ENCODE data around the gene PRKAR1A. TPM values are rescaled to one million over a fixed set of nuclear protein-coding genes. Genes with fewer than 3 reads are reported as not detected.

PRKAR1A gene
- polyA plus RNA-seq, 1 experiment = 282 TPM

DNA sequence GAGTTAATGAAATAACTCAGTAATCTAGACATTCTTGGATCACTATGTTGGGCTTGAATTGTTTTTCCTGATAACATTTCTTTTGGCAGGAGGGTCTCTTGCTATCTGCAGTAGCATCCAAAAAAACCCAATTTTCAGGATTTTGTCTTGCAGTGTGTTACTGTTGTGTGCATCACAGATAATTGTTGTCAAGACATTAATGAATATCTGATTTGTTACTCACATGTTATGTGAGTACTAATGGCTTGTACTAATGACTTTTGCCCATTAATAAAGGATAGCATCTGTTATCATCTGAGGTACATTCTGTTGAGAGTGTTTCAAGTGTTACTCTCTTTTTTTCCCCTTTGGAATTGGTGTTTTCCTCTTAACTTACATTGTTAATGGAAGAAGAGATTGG, 10.0 kb downstream of the PRKAR1A start:
- Histone ChIP-seq H3K9me3 (ENCODE audit: control insufficient read depth, insufficient read depth, low read length) (0 out of 2 replicates have a peak, but pooled peaks cover 5% of the 10 kb centered on the region), H3K27ac (ENCODE audit: low read depth, low read length) (no peak overlapping the region), H3K4me3 (ENCODE audit: low read depth, low read length) (no peak overlapping the region), H3K27me3 (ENCODE audit: control insufficient read depth, insufficient read depth, low read length) (no peaks in the 10 kb centered on the region)
- POLR2A ChIA-PET = no interaction called here
- DNase-seq (ENCODE audit: low read depth, low spot score) = no peak
- TF ChIP-seq, protein P1, sequence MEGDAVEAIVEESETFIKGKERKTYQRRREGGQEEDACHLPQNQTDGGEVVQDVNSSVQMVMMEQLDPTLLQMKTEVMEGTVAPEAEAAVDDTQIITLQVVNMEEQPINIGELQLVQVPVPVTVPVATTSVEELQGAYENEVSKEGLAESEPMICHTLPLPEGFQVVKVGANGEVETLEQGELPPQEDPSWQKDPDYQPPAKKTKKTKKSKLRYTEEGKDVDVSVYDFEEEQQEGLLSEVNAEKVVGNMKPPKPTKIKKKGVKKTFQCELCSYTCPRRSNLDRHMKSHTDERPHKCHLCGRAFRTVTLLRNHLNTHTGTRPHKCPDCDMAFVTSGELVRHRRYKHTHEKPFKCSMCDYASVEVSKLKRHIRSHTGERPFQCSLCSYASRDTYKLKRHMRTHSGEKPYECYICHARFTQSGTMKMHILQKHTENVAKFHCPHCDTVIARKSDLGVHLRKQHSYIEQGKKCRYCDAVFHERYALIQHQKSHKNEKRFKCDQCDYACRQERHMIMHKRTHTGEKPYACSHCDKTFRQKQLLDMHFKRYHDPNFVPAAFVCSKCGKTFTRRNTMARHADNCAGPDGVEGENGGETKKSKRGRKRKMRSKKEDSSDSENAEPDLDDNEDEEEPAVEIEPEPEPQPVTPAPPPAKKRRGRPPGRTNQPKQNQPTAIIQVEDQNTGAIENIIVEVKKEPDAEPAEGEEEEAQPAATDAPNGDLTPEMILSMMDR (IDR thresholded peaks at IDR 0.05; ENCODE audit: low read depth, low read length) = no peak
- CTCF ChIA-PET = no interaction called here

GRCh38 chr17:68526548-68526947, 14.3 kb downstream of the PRKAR1A start:
- H3K9me3 ChIP-seq (ENCODE audit: control insufficient read depth, insufficient read depth, low read length) = no peaks in the 10 kb centered on the region
- DNase-seq (ENCODE audit: low read depth, low spot score) = no peak
- H3K4me3 ChIP-seq (ENCODE audit: low read depth, low read length) = no peak overlapping the region
- TF ChIP-seq, protein P1 (IDR thresholded peaks at IDR 0.05; ENCODE audit: low read depth, low read length) = no peak
- CTCF ChIA-PET = interaction anchor here (2.5 kb wide), 1 partner anchor 8 kb away, joined by 7 read pairs; no protein-coding TSS in a partner anchor
- no peaks in the 10 kb centered on the region for H3K27me3 ChIP-seq (ENCODE audit: control insufficient read depth, insufficient read depth, low read length)
- POLR2A ChIA-PET = no interaction called here
- H3K27ac ChIP-seq (ENCODE audit: low read depth, low read length) = no peak overlapping the region

DNA sequence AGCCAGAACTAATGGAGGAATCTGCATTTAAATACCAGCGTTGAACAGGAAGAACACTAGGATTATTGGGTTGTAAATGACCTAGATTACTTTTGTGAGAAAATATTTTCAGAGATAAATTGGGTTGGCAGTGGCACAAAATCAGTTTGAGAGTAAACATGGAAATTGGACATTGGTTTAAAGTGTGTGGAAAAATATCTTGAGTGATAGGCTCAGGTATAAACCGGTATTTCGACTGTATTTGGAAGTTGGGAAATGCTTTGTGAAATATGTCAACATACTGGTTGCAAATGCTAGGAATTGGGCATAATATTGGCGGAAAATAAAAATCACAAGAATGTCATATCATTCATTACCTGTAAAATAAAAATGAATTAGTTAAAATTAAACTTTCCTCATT, 15.1 kb downstream of the PRKAR1A start:
- no peaks in the 10 kb centered on the region for H3K27me3 ChIP-seq (ENCODE audit: control insufficient read depth, insufficient read depth, low read length)
- H3K4me3 ChIP-seq (ENCODE audit: low read depth, low read length) = no peak overlapping the region
- TF ChIP-seq, protein P1 (IDR thresholded peaks at IDR 0.05; ENCODE audit: low read depth, low read length) = no peak
- POLR2A ChIA-PET = no interaction called here
- CTCF ChIA-PET = no interaction called here
- H3K27ac ChIP-seq (ENCODE audit: low read depth, low read length) = no peak overlapping the region
- H3K9me3 ChIP-seq (ENCODE audit: control insufficient read depth, insufficient read depth, low read length) = no peaks in the 10 kb centered on the region
- no peak for DNase-seq (ENCODE audit: low read depth, low spot score)

DNA sequence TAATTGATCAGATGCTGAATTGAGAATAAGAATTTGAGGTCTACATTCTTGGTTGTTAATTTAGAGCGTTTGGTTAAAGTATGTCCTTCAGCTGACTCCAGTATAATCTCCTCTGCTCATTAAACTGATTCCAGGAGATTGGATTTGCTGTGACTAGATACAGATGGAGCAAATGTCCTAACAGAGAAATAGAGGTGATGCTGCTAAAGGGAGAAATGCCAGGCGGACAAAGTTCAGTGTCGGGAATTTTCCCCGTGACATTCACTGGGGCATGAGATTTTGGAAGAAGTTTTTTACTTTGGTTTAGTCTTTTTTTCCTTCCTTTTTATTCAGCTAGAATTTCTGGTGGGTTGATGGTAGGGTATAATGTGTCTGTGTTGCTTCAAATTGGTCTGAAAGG, 19.0 kb downstream of the PRKAR1A start:
- TF ChIP-seq, protein P1 (IDR thresholded peaks at IDR 0.05; ENCODE audit: low read depth, low read length) = no peak
- POLR2A ChIA-PET = no interaction called here
- CTCF ChIA-PET = interaction anchor here (1.1 to 1.7 kb wide), 3 partner anchors 16 to 83 kb away, joined by 3 to 6 read pairs (median 4); no protein-coding TSS in a partner anchor
- H3K4me3 ChIP-seq (ENCODE audit: low read depth, low read length) = no peak overlapping the region
- no peaks in the 10 kb centered on the region for H3K27me3 ChIP-seq (ENCODE audit: control insufficient read depth, insufficient read depth, low read length)
- H3K9me3 ChIP-seq (ENCODE audit: control insufficient read depth, insufficient read depth, low read length) = no peaks in the 10 kb centered on the region
- H3K27ac ChIP-seq (ENCODE audit: low read depth, low read length) = no peak overlapping the region
- DNase-seq (ENCODE audit: low read depth, low spot score) = no peak

DNA sequence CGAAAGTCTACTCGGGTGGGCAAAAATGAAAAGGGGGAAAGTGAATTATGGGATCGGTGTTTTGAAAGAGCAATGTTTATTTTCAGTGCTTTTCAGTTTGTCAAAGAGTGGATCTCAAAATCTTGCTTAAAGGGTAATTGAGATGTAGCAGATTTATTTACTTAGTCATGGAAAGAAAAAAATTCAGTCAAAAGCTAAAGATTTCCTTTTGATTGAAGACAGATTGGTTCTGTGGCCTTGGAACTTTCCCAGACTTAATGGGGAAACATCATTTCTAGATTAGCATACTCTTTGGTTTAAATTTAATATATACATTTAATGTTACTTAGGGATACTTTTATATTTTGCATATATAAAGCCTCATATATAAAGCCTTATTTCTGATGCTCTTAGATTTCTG, 20.6 kb downstream of the PRKAR1A start:
- ChIA-PET POLR2A (no interaction called here), CTCF (interaction anchor here (1.4 to 3.1 kb wide), 5 partner anchors 15 to 239 kb away, joined by 3 to 37 read pairs (median 4); no protein-coding TSS in a partner anchor)
- Histone ChIP-seq H3K27me3 (ENCODE audit: control insufficient read depth, insufficient read depth, low read length) (no peaks in the 10 kb centered on the region), H3K4me3 (ENCODE audit: low read depth, low read length) (no peak overlapping the region), H3K9me3 (ENCODE audit: control insufficient read depth, insufficient read depth, low read length) (no peaks in the 10 kb centered on the region), H3K27ac (ENCODE audit: low read depth, low read length) (no peak overlapping the region)
- TF ChIP-seq, protein P1 (IDR thresholded peaks at IDR 0.05; ENCODE audit: low read depth, low read length) = no peak
- DNase-seq (ENCODE audit: low read depth, low spot score) = no peak
